Prostate gland (tissue), 2 donors: ENCODE measurements around the gene BDNF.

Experiments
- CTCF ChIP-seq, 4 experiments: fragments of 200-600 bp in 2 of 4; fragments of 450-650 bp in 2 of 4; sonication (generic) in 2 of 4; IDR thresholded peaks; 1 replicate in 3 of 4; 2 replicates in 1 of 4; pipeline ENCODE4 v1.5.1; 2016 to 2019; ENCODE audit warnings: antibody characterized with exemption in 4 of 4, mild to moderate bottlenecking in 2 of 4, moderate library complexity in 2 of 4
- POLR2A ChIP-seq: fragments of 450-650 bp; IDR thresholded peaks from one replicate; pipeline ENCODE4 v1.6.1; 2016; ENCODE audit warnings: antibody characterized with exemption, mild to moderate bottlenecking

GRCh38 chr11:27614092-27614491, 86.2 kb downstream of the BDNF start:
- TF ChIP-seq POLR2A (no peak), CTCF (IDR thresholded peaks at IDR 0.05) (no peak)
